Upper lobe of left lung (tissue), 6 donors: Measurements from ENCODE around the gene SIN3A. TPM values are rescaled to one million over a fixed set of nuclear protein-coding genes. Genes with fewer than 3 reads are reported as not detected.

Source experiments
- ATAC-seq, 2 donors: fragments of 200-7000 bp; cut with Tn5 transposase; one replicate each; pipeline ENCODE4 v1.9.1; 2022; ENCODE audit warnings: mild to moderate bottlenecking in 2 of 2, moderate library complexity in 2 of 2; ENCODE audit not compliant: low FRiP score in 2 of 2
- DNase-seq, 2 donors: peaks; one replicate each; pipeline ENCODE4 v3.0.0-alpha.2; 2019 to 2020
- H3K27ac ChIP-seq, 4 donors: fragments of 200-600 bp; sonication (generic); one replicate each; pipeline ENCODE4 v1.5.1; 2016 to 2019
- H3K27me3 ChIP-seq, 4 donors: fragments of 200-600 bp; sonication (generic); one replicate each; pipeline ENCODE4 v1.5.1; 2017 to 2019
- H3K36me3 ChIP-seq, 4 donors: fragments of 200-600 bp; sonication (generic); one replicate each; pipeline ENCODE4 v1.5.1; 2016 to 2019
- H3K4me1 ChIP-seq, 4 donors: fragments of 200-600 bp; sonication (generic); one replicate each; pipeline ENCODE4 v1.5.1; 2018 to 2019
- H3K4me3 ChIP-seq, 4 donors: fragments of 200-600 bp; sonication (generic); one replicate each; pipeline ENCODE4 v1.5.1; 2017 to 2019; ENCODE audit warnings: mild to moderate bottlenecking in 2 of 4, moderate library complexity in 1 of 4
- H3K9me3 ChIP-seq, 4 donors: fragments of 200-600 bp; sonication (generic); one replicate each; pipeline ENCODE4 v1.5.1; 2018 to 2019
- EP300 ChIP-seq, 4 donors: sonication (generic); formaldehyde crosslinking; IDR thresholded peaks; one replicate each; pipeline ENCODE4 v1.5.1; 2017; ENCODE audit warnings: antibody characterized with exemption in 4 of 4, control low read depth in 2 of 4
- POLR2A ChIP-seq, 4 donors: fragments of 450-650 bp; IDR thresholded peaks; one replicate each; pipeline ENCODE4 v1.5.1; 2016 to 2017; ENCODE audit warnings: antibody characterized with exemption in 4 of 4, mild to moderate bottlenecking in 2 of 4
- POLR2AphosphoS5 ChIP-seq, 2 donors: sonication (generic); formaldehyde crosslinking; IDR thresholded peaks; one replicate each; pipeline ENCODE4 v1.5.1; 2017; ENCODE audit warnings: antibody characterized with exemption in 2 of 2
- WGBS, 2 donors: methylation state at CpG; one replicate each; pipeline ENCODE4 v1.1.5; 2017 to 2018; 5-methylcytosine and 5-hydroxymethylcytosine counted together
- total RNA-seq, 6 donors: library from RNA; depleted of rRNA in 4 of 6; stranded (reverse); fragments of >200 nt in 4 of 6; gene quantifications; one replicate each; pipeline versions ENCODE4 v1.1.0 to v1.2.1, GENCODE V29; 2016 to 2021
- TF ChIP-seq, protein P1 (sequence below), 6 experiments: fragments of 450-650 bp in 4 of 6; fragments of 200-600 bp in 2 of 6; sonication (generic) in 2 of 6; IDR thresholded peaks; one replicate each; pipeline ENCODE4 v1.5.1; 2016 to 2019; ENCODE audit warnings: antibody characterized with exemption in 6 of 6
- donor health status: DM: no; HTN: no; CAD: no; lungs with moderate emphysema.
- donor health status: DM: no; HTN: yes; CAD: no; lungs with severe emphysema.

Gene SIN3A
- total RNA-seq, 6 donors from 2014 or later, result 28.0 to 105 (median 56.6) TPM

DNA sequence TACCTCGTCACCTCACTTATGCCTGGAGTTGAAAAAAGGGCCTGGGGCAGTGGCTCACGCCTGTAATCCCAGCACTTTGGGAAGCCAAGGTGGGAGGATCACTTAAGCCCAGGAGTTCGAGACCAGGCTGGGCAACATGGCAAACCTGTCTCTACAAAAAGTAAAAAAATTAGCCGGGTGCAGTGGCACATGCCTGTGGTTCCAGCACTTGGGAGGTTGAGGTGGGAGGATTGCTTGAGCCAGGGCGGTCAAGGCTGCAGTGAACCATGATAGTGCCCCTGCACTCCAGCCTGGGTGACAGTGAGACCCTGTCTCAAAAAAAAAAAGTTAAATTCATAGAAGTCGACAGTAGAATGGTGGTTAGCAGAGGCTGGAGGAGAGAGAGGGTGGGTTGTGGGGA is 109.3 kb downstream of the SIN3A start:
- H3K9me3 ChIP-seq, result no peaks in the 10 kb centered on the region
- no peak overlapping the region for H3K27ac ChIP-seq
- H3K27me3 ChIP-seq, result no peaks in the 10 kb centered on the region
- WGBS, 2 donors, result 88 to 92% methylated on average over 6 of the region's 6 CpGs
- H3K4me1 ChIP-seq, result peaks cover 0 to 10% (median 6%) of the 10 kb centered on the region in 4 donors
- no peak for ATAC-seq
- peaks cover 0 to 31% (median 15%) of the 10 kb centered on the region in 4 donors for H3K36me3 ChIP-seq
- no peak for TF ChIP-seq POLR2A (IDR thresholded peaks at IDR 0.05)
- no peak for TF ChIP-seq POLR2AphosphoS5 (IDR thresholded peaks at IDR 0.05)
- no peak for TF ChIP-seq EP300 (IDR thresholded peaks at IDR 0.05)
- TF ChIP-seq, protein P1, sequence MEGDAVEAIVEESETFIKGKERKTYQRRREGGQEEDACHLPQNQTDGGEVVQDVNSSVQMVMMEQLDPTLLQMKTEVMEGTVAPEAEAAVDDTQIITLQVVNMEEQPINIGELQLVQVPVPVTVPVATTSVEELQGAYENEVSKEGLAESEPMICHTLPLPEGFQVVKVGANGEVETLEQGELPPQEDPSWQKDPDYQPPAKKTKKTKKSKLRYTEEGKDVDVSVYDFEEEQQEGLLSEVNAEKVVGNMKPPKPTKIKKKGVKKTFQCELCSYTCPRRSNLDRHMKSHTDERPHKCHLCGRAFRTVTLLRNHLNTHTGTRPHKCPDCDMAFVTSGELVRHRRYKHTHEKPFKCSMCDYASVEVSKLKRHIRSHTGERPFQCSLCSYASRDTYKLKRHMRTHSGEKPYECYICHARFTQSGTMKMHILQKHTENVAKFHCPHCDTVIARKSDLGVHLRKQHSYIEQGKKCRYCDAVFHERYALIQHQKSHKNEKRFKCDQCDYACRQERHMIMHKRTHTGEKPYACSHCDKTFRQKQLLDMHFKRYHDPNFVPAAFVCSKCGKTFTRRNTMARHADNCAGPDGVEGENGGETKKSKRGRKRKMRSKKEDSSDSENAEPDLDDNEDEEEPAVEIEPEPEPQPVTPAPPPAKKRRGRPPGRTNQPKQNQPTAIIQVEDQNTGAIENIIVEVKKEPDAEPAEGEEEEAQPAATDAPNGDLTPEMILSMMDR (IDR thresholded peaks at IDR 0.05), result no peak
- no peak overlapping the region for H3K4me3 ChIP-seq
- DNase-seq, result no peak

DNA sequence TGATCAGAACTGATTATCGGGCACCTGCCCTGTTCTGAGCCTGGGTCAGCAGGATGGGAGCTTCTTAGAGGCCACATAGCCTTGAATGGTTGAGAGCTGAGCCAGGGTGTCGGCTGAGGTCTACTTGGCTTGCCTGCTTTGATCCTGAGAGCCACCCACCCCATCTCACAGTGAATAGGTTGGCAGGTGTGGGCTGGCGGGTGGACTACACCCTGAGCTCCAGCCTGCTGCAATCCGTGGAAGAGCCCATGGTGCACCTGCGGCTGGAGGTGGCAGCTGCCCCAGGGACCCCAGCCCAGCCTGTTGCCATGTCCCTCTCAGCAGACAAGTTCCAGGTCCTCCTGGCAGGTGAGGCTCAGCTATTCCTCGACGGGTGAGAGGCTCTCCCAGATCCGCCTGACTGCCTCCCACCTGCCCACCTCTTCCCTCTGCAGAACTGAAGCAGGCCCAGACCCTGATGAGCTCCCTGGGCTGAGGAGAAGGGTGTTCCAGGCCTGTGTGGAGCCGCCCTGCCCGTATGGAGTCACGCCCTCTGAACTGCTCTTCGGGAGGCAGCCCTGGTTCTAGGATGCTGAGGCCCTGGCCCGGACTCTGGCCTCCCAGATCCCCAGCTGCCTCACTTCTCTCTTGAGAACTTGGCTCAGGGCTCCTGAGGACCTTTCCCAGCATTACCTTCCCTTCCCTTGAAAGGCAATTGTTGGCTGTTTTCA is 111.8 kb downstream of the SIN3A start:
- WGBS, 2 donors, result 95 to 97% methylated on average over 5 to 13 of the region's 13 CpGs
- TF ChIP-seq EP300 (IDR thresholded peaks at IDR 0.05) (no peak), POLR2AphosphoS5 (IDR thresholded peaks at IDR 0.05) (no peak), POLR2A (IDR thresholded peaks at IDR 0.05) (no peak)
- TF ChIP-seq, protein P1 (IDR thresholded peaks at IDR 0.05), result no peak
- Histone ChIP-seq H3K36me3 (peaks cover 0 to 31% (median 15%) of the 10 kb centered on the region in 4 donors), H3K27me3 (no peaks in the 10 kb centered on the region), H3K4me1 (peaks cover 7 to 23% (median 16%) of the 10 kb centered on the region in 4 donors), H3K9me3 (no peaks in the 10 kb centered on the region), H3K27ac (no peak overlapping the region), H3K4me3 (no peak overlapping the region)
- DNase-seq (no peak), ATAC-seq (no peak)

DNA sequence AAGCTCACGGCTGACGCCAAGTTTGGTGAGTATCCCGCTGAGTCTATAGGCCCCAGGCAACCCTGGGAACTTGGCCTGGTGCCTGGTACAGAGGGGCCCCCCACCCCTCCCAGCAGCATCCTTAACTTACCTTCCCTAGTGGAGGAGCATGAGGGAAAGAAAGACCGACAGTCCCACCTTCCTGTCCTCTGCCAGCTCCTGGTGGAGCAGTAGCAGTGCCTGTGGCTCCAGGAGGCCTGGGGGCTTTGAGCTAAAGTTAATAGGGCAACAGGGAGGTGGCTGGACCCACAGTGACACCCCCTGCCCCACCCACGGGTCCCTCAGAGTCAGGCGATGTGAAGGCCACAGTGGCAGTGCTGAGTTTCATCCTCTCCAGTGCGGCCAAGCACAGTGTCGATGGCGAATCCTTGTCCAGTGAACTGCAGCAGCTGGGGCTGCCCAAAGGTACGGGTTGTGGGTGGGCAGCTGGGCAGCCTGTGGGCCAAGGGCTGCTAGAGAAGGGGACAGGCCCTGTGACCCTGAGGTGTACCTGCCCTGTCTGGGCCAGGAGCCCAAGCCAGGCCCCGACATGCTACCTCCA is 112.7 kb downstream of the SIN3A start:
- H3K4me1 ChIP-seq, result peaks cover 7 to 22% (median 14%) of the 10 kb centered on the region in 4 donors
- H3K9me3 ChIP-seq, result no peaks in the 10 kb centered on the region
- WGBS, 2 donors, result 92 to 100% methylated on average over 3 to 10 of the region's 11 CpGs
- H3K4me3 ChIP-seq, result no peak overlapping the region
- ATAC-seq (peak in 1 of 2 donors; percentile 9), DNase-seq (no peak)
- no peak overlapping the region for H3K27ac ChIP-seq
- peaks cover 0 to 31% (median 15%) of the 10 kb centered on the region in 4 donors for H3K36me3 ChIP-seq
- TF ChIP-seq, protein P1 (IDR thresholded peaks at IDR 0.05), result no peak
- TF ChIP-seq POLR2AphosphoS5 (IDR thresholded peaks at IDR 0.05) (no peak), EP300 (IDR thresholded peaks at IDR 0.05) (no peak), POLR2A (IDR thresholded peaks at IDR 0.05) (no peak)
- H3K27me3 ChIP-seq, result no peaks in the 10 kb centered on the region

DNA sequence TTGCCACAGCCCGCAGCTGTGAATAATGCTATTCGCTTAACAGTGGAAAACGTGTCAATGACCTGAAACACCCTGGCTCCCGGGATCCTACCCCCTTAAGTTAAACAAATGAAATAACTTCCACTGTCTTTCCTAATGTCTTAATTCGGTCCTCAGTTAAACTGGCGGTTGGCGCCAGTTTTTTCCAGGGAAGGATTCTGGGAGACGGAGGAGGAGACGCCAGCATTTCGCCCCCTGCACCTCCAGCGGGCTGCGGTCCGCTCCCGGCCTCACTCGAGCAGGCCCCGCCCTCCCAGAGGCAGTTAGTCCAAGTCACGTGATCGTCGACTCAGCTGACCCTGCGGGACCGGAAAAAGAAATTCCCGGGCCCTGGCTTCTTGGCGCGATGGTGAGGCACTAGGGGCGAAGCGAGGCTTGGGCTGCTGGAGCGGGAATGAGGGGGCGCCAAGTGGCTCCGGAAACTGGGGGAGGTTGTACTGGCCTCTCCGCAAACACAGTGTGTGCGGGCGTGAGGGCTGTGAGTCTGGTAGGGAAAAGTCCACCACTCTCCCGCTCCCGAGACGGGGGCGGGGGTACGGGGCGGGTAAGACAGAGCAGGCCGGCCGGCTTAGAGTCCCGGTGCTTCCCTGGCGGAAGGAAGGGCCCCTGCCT is 115.7 kb downstream of the SIN3A start, which contains the start of gene COMMD4:
Gene COMMD4, plus strand, starts transcription at position 359 of the 651 bp plus-strand sequence. Its CDS starts 27 bp downstream, at position 386.
- 0% methylated on average over 16 to 23 of the region's 42 CpGs for WGBS, 2 donors
- TF ChIP-seq EP300 (IDR thresholded peaks at IDR 0.05) (no peak), POLR2AphosphoS5 (IDR thresholded peaks at IDR 0.05) (peak; percentile 80 to 85), POLR2A (IDR thresholded peaks at IDR 0.05) (peak in 1 of 4 donors; percentile 60)
- TF ChIP-seq, protein P1 (IDR thresholded peaks at IDR 0.05), result no peak

More for the DNA sequence above, 115.7 kb downstream of the SIN3A start, which contains the start of gene COMMD4:
- peak; percentile 92 to 96 for DNase-seq
- H3K4me1 ChIP-seq, result peaks cover 7 to 20% (median 13%) of the 10 kb centered on the region in 4 donors
- H3K9me3 ChIP-seq, result no peaks in the 10 kb centered on the region
- peak; percentile 90 to 97 for ATAC-seq
- H3K36me3 ChIP-seq, result peaks cover 0 to 21% (median 13%) of the 10 kb centered on the region in 4 donors
- no peaks in the 10 kb centered on the region for H3K27me3 ChIP-seq
- H3K27ac ChIP-seq, result peak within 1 kb of the TSS; percentile 59 to 87 (median 80)
- H3K4me3 ChIP-seq, result peak within 1 kb of the TSS; percentile 50 to 99 (median 94)
